Measurements from ENCODE around the gene TRPC5OS. TPM values are rescaled to one million over a fixed set of nuclear protein-coding genes. Genes with fewer than 3 reads are reported as not detected.

Gene TRPC5OS
- total and polyA plus RNA-seq, 12 donors, result not detected

GRCh38 chrX:111837197-111837596 is 38.8 kb upstream of the TRPC5OS start:
- peaks cover 0 to 63% (median 0%) of the 10 kb centered on the region in 7 donors for H3K27me3 ChIP-seq
- H3K4me1 ChIP-seq, result no peaks in the 10 kb centered on the region
- H3K27ac ChIP-seq, result no peak overlapping the region
- intact Hi-C loops (cut with DNase I), result no loop called here
- H3K4me3 ChIP-seq, result no peak overlapping the region
- DNase-seq (no peak), ATAC-seq (no peak)
- WGBS, 2 donors, result 50 to 57% methylated on average over 1 of the region's 1 CpG
- no peaks in the 10 kb centered on the region for H3K36me3 ChIP-seq
- no peak for TF ChIP-seq CTCF (IDR thresholded peaks at IDR 0.05)
- no peaks in the 10 kb centered on the region for H3K9me3 ChIP-seq

GRCh38 chrX:111847491-111848133 is 28.4 kb upstream of the TRPC5OS start:
- WGBS, 2 donors, result 47 to 49% methylated on average over 4 of the region's 4 CpGs
- intact Hi-C loops (cut with DNase I), result no loop called here
- no peak for TF ChIP-seq CTCF (IDR thresholded peaks at IDR 0.05)
- H3K4me3 ChIP-seq, result no peak overlapping the region
- DNase-seq (no peak), ATAC-seq (no peak)
- no peaks in the 10 kb centered on the region for H3K9me3 ChIP-seq
- peaks cover 0 to 46% (median 0%) of the 10 kb centered on the region in 7 donors for H3K27me3 ChIP-seq
- no peaks in the 10 kb centered on the region for H3K36me3 ChIP-seq
- H3K27ac ChIP-seq, result no peak overlapping the region
- H3K4me1 ChIP-seq, result no peaks in the 10 kb centered on the region

GRCh38 chrX:111848541-111848940 is 27.4 kb upstream of the TRPC5OS start:
- Histone ChIP-seq H3K4me3 (no peak overlapping the region), H3K9me3 (no peaks in the 10 kb centered on the region), H3K4me1 (no peaks in the 10 kb centered on the region), H3K27me3 (peaks cover 0 to 54% (median 0%) of the 10 kb centered on the region in 7 donors), H3K27ac (no peak overlapping the region), H3K36me3 (no peaks in the 10 kb centered on the region)
- no peak for ATAC-seq
- DNase-seq, result no peak
- TF ChIP-seq CTCF (IDR thresholded peaks at IDR 0.05), result no peak
- WGBS, 2 donors, result 87 to 95% methylated on average over 5 of the region's 5 CpGs
- intact Hi-C loops (cut with DNase I), result no loop called here

GRCh38 chrX:111850975-111851374 is 25.0 kb upstream of the TRPC5OS start:
- TF ChIP-seq CTCF (IDR thresholded peaks at IDR 0.05), result no peak

More at GRCh38 chrX:111850975-111851374, 25.0 kb upstream of the TRPC5OS start:
- H3K36me3 ChIP-seq, result no peaks in the 10 kb centered on the region
- H3K4me3 ChIP-seq, result no peak overlapping the region
- no peaks in the 10 kb centered on the region for H3K9me3 ChIP-seq
- no peaks in the 10 kb centered on the region for H3K4me1 ChIP-seq
- H3K27me3 ChIP-seq, result peaks cover 0 to 62% (median 0%) of the 10 kb centered on the region in 7 donors
- H3K27ac ChIP-seq, result no peak overlapping the region
- no peak for DNase-seq
- intact Hi-C loops (cut with DNase I), result no loop called here
- ATAC-seq, result no peak

All from heart right ventricle (tissue), 16 donors.